Bone marrow (tissue), 2 donors: ENCODE measurements around the gene RUBCNL.

Source experiments
- DNase-seq, 2 donors: peaks; one replicate each; lab custom pipeline; 2025; lab: John Stamatoyannopoulos, UW

The RUBCNL gene

DNA sequence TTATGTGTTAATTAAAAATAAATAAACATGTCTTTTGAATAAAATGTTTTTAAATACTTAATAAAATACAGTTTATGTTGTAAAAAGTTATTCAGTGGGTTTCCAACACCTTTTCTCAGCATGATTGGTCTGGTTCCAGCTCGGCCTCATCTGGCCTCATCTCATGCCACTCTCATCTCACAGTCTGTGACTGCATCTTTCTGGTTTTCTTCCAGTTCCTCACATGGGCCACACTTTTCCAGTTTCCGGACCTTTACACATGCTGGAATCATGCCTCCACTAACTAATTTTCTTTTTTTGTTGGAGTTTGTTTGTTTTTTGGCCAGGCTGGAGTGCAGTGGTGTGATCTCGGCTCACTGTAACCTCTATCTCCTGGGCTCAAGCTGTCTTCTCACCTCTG, 82.5 kb downstream of the RUBCNL start:
- no peak for DNase-seq

DNA sequence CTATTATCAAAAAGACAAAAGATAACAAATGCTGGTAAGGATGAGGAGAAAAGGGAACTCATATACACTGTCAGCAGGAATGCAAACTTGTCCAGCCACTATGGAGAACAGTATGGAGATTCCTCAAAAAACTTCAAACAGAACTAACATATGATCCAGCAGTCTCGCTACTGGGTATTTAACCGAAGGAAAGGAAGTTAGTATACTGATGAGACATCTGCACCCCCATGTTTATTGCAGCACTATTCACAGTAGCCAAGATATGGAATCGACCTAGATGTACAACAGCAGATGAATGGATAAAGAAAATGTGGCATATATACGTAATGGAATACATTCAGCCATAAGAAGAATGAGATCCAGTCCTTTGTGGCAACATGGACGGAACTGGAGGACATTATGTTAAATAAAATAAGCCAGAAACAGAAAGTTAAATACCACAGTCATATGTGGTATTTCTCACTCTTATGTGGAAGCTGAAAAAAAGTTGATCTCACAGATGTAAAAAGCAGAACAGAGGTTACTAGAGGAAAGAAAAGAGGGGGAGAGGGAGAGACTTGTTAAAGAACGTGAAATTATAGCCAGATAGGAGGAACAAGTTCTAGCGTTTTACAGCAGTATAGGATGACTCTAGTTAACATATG, 83.2 kb downstream of the RUBCNL start:
- peak in 1 of 2 donors; percentile 87 for DNase-seq

DNA sequence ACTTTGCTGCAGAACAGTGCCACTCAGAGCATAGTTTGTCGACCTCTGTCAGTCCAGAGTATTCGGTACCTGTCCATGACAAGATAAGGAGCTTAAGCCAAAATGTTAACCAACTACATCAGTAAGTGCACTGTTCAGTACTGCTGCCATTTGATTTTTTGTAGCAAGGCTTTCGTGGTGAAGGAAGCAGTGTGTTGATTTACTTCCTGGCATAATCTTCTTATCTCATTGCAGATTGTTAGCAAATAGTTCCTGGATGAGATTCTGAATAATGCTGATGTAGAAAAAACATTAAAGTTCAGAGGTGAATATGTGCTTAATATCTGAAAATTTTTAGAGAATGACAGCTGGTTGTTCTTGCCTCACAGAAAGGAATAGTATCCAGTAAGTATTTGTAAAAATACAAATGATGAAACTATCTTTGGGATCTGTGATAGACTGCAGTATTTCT, 89.7 kb downstream of the RUBCNL start:
- DNase-seq, result peak in 1 of 2 donors; percentile 26

DNA sequence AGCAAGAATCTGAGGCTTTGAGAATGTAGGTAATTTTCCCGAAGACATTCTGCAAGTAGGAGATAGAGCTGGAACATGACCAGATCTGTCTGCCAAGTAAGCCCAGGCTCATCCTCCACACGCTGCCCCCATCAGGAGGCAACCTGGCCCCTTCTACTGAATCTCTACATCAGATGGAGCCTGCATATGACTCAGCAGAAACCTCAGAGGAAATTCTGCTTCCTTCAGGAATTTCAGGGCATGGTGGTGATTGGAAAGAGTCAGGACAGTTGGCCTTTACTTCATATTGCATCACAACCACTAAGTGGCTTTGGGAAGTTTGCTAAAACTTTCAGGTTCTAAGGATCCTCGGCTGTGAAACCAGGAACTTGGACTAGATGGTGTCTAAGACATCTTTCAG, 90.1 kb downstream of the RUBCNL start:
- DNase-seq, result no peak

DNA sequence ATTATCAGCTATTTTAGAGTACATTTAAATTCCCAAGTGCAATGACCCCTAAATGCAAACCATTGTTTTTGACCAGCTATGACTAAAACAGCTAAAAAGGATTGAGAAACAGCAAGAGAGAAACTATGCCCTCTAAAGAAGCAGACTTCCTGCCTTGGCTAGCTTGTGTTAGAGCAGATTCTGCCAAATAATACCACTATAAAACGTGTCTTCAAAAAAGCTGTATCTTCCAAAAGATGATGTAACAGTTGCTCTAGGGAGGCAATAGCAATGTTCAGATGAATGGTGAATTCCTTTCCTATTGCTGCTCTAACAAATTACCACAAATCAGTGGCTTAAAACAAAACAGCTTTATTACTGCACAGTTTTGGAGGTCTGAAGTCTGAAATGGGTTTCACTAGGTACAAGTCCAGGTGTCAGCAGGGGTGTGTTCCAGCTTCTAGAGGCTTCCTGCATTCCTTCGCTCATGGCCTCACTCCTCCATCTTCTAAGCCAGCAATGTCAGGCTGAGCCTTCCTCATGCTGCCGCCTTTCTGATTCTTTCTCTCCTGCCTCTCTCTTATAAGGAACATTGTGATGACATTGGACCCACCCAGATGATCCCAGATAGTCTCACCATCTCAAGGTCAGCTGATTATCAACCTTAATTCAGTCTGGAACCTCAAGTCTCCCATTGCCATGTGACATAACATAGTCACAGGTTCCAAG, 90.8 kb downstream of the RUBCNL start:
- DNase-seq, result peak in 1 of 2 donors; percentile 21

DNA sequence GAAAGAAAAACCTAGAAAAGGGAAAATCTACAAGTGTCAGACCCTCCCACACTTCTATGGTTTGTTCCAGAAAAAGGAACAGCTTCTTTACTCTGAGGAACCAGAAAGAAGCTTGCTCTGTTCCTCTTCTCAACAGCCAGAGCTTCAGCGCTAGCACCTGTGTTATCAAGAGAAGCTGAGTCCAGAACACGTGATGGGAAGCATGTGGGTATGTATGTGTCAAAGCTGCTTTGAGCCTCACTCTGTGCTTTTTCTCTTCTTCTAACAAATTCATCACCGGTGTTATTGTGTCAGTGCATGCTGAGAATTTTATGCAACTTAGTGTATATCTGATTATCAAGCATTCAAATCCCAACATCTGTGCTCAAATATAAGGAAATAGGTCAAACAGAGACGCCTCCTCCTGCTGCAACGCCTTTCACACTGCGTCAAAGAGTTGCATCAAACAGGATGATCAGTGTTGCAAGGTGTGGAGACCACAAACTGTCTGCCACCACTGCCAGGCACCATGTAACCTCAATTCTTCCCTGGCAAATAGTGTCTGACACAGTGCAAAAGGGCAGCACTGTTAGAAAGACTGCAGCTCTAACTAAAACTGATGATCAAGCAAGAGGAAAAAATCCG, 91.4 kb downstream of the RUBCNL start:
- peak in 1 of 2 donors; percentile 25 for DNase-seq

DNA sequence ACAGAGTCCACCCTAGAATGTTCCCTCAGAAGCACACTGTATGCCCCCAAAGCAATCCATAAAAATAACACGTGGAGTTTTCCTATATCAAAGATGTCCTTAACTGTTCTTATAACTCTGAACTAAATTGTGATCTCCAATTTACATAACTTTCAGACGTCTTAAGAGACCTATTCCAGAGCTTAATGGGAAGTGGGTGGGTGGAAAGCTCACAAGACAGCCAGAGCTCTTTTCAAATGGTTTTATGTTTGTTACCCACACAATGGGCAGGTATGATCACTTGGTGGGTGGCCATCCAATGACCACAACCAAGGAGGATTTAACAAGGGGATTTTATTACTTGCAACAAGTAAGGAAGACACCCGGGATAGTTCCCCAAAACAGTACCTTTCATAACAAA, 93.6 kb downstream of the RUBCNL start:
- DNase-seq, result no peak
